OCI-LY1 (cell line): ENCODE measurements around the gene TPD52L1.

ENCODE experiments used
- H2AFZ ChIP-seq: fragments of 200-600 bp; sonication (generic), shearing (Covaris generic); 2 replicates; pipeline ENCODE4 v1.6.0; 2014; ENCODE audit warnings: antibody characterized with exemption, mild to moderate bottlenecking, low read length
- H3F3A ChIP-seq: fragments of 200-600 bp; sonication (generic), shearing (Covaris generic); 2 replicates; pipeline ENCODE4 v1.6.0; 2014; ENCODE audit warnings: mild to moderate bottlenecking, antibody characterized with exemption, low read length, moderate library complexity; ENCODE audit not compliant: insufficient read depth
- H3K27ac ChIP-seq: fragments of 200-600 bp; sonication (generic); 2 replicates; pipeline ENCODE4 v1.5.1; 2014; ENCODE audit warnings: low read length, mixed run types, mild to moderate bottlenecking, low read depth; ENCODE audit not compliant: poor library complexity, severe bottlenecking
- H3K27me3 ChIP-seq: fragments of 200-600 bp; sonication (generic); 2 replicates; pipeline ENCODE4 v1.6.0; 2014; ENCODE audit warnings: antibody characterized with exemption, mild to moderate bottlenecking, low read length, moderate library complexity; ENCODE audit not compliant: insufficient read depth
- H3K36me3 ChIP-seq: fragments of 200-600 bp; sonication (generic); 2 replicates; pipeline ENCODE4 v1.6.1; 2014; ENCODE audit warnings: mild to moderate bottlenecking, antibody characterized with exemption, low read length, moderate library complexity, mixed read lengths; ENCODE audit not compliant: insufficient read depth
- H3K4me1 ChIP-seq: fragments of 200-600 bp; sonication (generic); 2 replicates; pipeline ENCODE4 v1.5.1; 2014; ENCODE audit warnings: mild to moderate bottlenecking, low read length, moderate library complexity; ENCODE audit not compliant: insufficient read depth, severe bottlenecking
- H3K4me2 ChIP-seq: fragments of 200-600 bp; sonication (generic), shearing (Covaris generic); 2 replicates; pipeline ENCODE4 v1.6.1; 2014; ENCODE audit warnings: low read length
- H3K4me3 ChIP-seq: fragments of 200-600 bp; sonication (generic); 2 replicates; pipeline ENCODE4 v1.5.1; 2014; ENCODE audit warnings: low read length, low read depth, mild to moderate bottlenecking, mixed read lengths; ENCODE audit not compliant: poor library complexity, severe bottlenecking
- H3K79me2 ChIP-seq: fragments of 200-600 bp; shearing (Covaris generic); 2 replicates; pipeline ENCODE4 v1.6.1; 2016; ENCODE audit warnings: mixed run types, low read length, mixed read lengths; ENCODE audit not compliant: insufficient read depth
- H3K9ac ChIP-seq: fragments of 200-600 bp; sonication (generic), shearing (Covaris generic); 2 replicates; pipeline ENCODE4 v1.6.1; 2014; ENCODE audit warnings: mild to moderate bottlenecking, low read length, mixed read lengths
- H3K9me2 ChIP-seq: fragments of 200-600 bp; sonication (generic), shearing (Covaris generic); 2 replicates; pipeline ENCODE4 v1.6.1; 2014; ENCODE audit warnings: low read depth, mild to moderate bottlenecking, low read length, mixed read lengths
- H3K9me3 ChIP-seq: fragments of 200-600 bp; shearing (Covaris generic); 2 replicates; pipeline ENCODE4 v1.6.1; 2014; ENCODE audit warnings: low read length, mixed read lengths
- H4K20me1 ChIP-seq: fragments of 200-600 bp; sonication (generic), shearing (Covaris generic); 2 replicates; pipeline ENCODE4 v1.6.0; 2016; ENCODE audit warnings: mild to moderate bottlenecking, low read length; ENCODE audit not compliant: insufficient read depth
- EZH2 ChIP-seq: fragments of 200-600 bp; sonication (generic), shearing (Covaris generic); IDR thresholded peaks from 2 replicates; pipeline ENCODE4 v1.8.0; 2017; ENCODE audit warnings: borderline replicate concordance, mixed run types, mild to moderate bottlenecking, antibody characterized with exemption, low read length, moderate library complexity, mixed read lengths
- TF ChIP-seq, protein P1 (sequence below): fragments of 200-600 bp; sonication (generic), shearing (Covaris generic); IDR thresholded peaks from 2 replicates; pipeline ENCODE4 v1.5.1; 2017; ENCODE audit warnings: mild to moderate bottlenecking, antibody characterized with exemption, low read length, moderate library complexity, mixed read lengths

Gene TPD52L1

DNA sequence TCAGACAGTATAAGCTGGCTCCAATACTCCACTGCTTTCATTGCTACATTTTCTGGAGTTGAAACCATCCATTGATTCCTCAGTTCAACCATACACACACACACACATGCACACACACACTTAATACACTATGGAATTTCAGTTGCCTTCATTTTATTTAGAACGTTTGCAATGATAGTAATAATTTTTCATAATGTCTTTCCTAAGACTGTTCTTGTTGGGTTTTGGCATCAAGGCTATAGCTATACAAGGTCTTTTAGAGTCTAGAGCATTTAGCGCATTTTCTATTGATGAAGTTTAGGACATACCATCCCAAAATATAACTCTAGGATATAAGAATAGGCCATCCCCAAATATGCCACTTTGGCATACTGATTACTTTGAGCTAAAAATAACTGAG, 15.5 kb upstream of the TPD52L1 start:
- H3K4me2 ChIP-seq, result no peak overlapping the region
- TF ChIP-seq EZH2, result no peak
- TF ChIP-seq, protein P1, sequence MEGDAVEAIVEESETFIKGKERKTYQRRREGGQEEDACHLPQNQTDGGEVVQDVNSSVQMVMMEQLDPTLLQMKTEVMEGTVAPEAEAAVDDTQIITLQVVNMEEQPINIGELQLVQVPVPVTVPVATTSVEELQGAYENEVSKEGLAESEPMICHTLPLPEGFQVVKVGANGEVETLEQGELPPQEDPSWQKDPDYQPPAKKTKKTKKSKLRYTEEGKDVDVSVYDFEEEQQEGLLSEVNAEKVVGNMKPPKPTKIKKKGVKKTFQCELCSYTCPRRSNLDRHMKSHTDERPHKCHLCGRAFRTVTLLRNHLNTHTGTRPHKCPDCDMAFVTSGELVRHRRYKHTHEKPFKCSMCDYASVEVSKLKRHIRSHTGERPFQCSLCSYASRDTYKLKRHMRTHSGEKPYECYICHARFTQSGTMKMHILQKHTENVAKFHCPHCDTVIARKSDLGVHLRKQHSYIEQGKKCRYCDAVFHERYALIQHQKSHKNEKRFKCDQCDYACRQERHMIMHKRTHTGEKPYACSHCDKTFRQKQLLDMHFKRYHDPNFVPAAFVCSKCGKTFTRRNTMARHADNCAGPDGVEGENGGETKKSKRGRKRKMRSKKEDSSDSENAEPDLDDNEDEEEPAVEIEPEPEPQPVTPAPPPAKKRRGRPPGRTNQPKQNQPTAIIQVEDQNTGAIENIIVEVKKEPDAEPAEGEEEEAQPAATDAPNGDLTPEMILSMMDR, result no peak
- H3K9ac ChIP-seq, result no peak overlapping the region
- H3K79me2 ChIP-seq, result no peaks in the 10 kb centered on the region
- no peaks in the 10 kb centered on the region for H4K20me1 ChIP-seq
- no peak overlapping the region for H3K4me3 ChIP-seq
- H2AFZ ChIP-seq, result no peak overlapping the region
- H3K4me1 ChIP-seq, result no peaks in the 10 kb centered on the region
- no peaks in the 10 kb centered on the region for H3F3A ChIP-seq
- no peaks in the 10 kb centered on the region for H3K9me3 ChIP-seq
- no peaks in the 10 kb centered on the region for H3K36me3 ChIP-seq
- no peaks in the 10 kb centered on the region; the same call in 1 of the 2 replicates for H3K27me3 ChIP-seq
- no peak overlapping the region for H3K27ac ChIP-seq
- H3K9me2 ChIP-seq, result no peaks in the 10 kb centered on the region

DNA sequence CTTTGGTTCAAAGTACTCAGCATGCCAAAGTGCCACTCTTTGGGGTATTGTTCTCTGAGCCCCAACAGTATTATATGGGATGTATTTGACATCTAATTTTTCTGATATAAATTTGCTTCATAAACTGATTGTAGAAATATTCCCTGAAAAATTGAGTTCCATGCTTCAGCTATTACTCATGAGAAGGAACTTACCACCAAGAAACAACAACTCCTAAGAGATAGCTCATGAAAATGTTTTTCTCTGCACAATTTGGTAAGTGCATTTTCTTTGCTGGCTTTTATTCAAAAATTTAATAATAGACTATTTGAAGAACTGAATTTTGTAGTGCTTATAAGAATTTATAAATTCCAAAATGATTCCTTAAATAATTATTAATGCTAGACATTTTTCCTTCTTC, 12.8 kb upstream of the TPD52L1 start:
- no peaks in the 10 kb centered on the region for H3K4me1 ChIP-seq
- peaks cover 4% of the 10 kb centered on the region; the same call in 1 of the 2 replicates for H3K27me3 ChIP-seq
- H2AFZ ChIP-seq, result no peak overlapping the region
- no peaks in the 10 kb centered on the region for H3K36me3 ChIP-seq
- no peak overlapping the region for H3K27ac ChIP-seq
- H3K9me3 ChIP-seq, result no peaks in the 10 kb centered on the region
- no peaks in the 10 kb centered on the region for H4K20me1 ChIP-seq
- TF ChIP-seq, protein P1, result no peak
- TF ChIP-seq EZH2, result no peak
- H3K4me3 ChIP-seq, result no peak overlapping the region
- H3K9me2 ChIP-seq, result no peaks in the 10 kb centered on the region
- H3K4me2 ChIP-seq, result no peak overlapping the region
- no peaks in the 10 kb centered on the region for H3F3A ChIP-seq
- no peak overlapping the region for H3K9ac ChIP-seq
- no peaks in the 10 kb centered on the region for H3K79me2 ChIP-seq

DNA sequence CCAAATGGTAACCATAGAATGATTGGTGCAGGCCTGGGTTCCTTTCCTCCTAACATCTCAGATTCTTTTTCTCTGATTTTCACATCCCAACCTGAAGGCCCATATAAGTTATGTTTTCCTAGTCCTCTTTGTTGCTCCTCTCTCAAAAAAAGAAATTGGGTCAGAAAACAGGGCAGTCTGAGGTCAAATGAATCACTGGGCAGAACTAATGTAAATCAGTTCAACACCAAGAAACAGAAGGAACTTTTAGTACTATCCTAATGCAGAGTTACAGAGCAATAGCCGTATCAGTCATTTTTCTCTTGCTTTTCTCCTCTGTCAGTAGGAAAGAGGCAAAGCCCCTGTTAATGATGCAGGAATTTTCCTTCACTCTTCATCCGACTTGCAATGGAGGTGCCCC, 11.0 kb upstream of the TPD52L1 start:
- H3K4me2 ChIP-seq, result no peak overlapping the region
- no peak overlapping the region for H3K9ac ChIP-seq
- H4K20me1 ChIP-seq, result no peaks in the 10 kb centered on the region
- H3K4me1 ChIP-seq, result no peaks in the 10 kb centered on the region
- H3F3A ChIP-seq, result no peaks in the 10 kb centered on the region
- H3K27me3 ChIP-seq, result peaks cover 4% of the 10 kb centered on the region; the same call in 1 of the 2 replicates
- TF ChIP-seq EZH2, result no peak
- TF ChIP-seq, protein P1, result no peak
- no peak overlapping the region for H3K27ac ChIP-seq
- no peaks in the 10 kb centered on the region for H3K9me2 ChIP-seq
- H3K36me3 ChIP-seq, result no peaks in the 10 kb centered on the region
- H2AFZ ChIP-seq, result no peak overlapping the region
- no peaks in the 10 kb centered on the region for H3K79me2 ChIP-seq
- H3K4me3 ChIP-seq, result no peak overlapping the region
- no peaks in the 10 kb centered on the region for H3K9me3 ChIP-seq
